Vagina (tissue), 2 donors: Measurements from ENCODE around the gene CDH13.

Source experiments
- POLR2A ChIP-seq, 2 donors: fragments of 450-650 bp; IDR thresholded peaks; one replicate each; pipeline ENCODE4 v1.6.1; 2017; ENCODE audit warnings: antibody characterized with exemption in 2 of 2, mild to moderate bottlenecking in 2 of 2, moderate library complexity in 2 of 2
- TF ChIP-seq, protein P1 (sequence below), 3 experiments: fragments of 450-650 bp in 2 of 3; fragments of 200-600 bp in 1 of 3; sonication (generic) in 1 of 3; IDR thresholded peaks; one replicate each; pipeline ENCODE4 v1.5.1; 2017 to 2019; ENCODE audit warnings: antibody characterized with exemption in 3 of 3, mild to moderate bottlenecking in 2 of 3, moderate library complexity in 2 of 3

DNA sequence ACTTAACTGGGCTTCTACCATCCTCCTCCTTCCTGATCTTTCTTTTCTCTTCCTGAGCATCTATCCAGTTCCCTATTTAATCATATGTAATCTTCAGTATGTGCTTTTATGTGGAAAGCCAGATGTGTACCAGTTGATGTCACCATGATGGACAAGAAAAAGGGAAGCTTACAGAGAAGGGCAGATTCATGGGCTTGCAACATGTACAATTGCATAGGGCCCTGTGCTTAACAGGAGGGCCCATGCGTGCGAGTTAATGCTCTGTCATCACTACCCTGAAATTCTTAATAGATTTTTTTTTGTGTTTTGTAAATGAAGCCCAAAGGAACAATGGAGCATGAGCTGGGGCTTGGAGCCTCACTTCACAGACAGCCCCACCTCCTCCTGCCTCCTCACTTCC, 124.3 kb downstream of the CDH13 start:
- TF ChIP-seq, protein P1, sequence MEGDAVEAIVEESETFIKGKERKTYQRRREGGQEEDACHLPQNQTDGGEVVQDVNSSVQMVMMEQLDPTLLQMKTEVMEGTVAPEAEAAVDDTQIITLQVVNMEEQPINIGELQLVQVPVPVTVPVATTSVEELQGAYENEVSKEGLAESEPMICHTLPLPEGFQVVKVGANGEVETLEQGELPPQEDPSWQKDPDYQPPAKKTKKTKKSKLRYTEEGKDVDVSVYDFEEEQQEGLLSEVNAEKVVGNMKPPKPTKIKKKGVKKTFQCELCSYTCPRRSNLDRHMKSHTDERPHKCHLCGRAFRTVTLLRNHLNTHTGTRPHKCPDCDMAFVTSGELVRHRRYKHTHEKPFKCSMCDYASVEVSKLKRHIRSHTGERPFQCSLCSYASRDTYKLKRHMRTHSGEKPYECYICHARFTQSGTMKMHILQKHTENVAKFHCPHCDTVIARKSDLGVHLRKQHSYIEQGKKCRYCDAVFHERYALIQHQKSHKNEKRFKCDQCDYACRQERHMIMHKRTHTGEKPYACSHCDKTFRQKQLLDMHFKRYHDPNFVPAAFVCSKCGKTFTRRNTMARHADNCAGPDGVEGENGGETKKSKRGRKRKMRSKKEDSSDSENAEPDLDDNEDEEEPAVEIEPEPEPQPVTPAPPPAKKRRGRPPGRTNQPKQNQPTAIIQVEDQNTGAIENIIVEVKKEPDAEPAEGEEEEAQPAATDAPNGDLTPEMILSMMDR (IDR thresholded peaks at IDR 0.05), result no peak
- TF ChIP-seq POLR2A (IDR thresholded peaks at IDR 0.05), result no peak
